H1 (cell line): ENCODE data around the gene ZBED5. TPM values are rescaled to one million over a fixed set of nuclear protein-coding genes. Genes with fewer than 3 reads are reported as not detected.
A peak's percentile ranks its signal among the peaks of the same experiment; 100 is the strongest.

Experiments used
- CTCF ChIA-PET: fragments of 300-600 bp; sonication (Branson Sonifier 250); formaldehyde crosslinking; loops from one replicate; lab custom pipeline; 2021; ENCODE audit not compliant: partially characterized antibody; lab: Charles Lee
- POLR2A ChIA-PET: fragments of 300-600 bp; sonication (Branson Sonifier 250); formaldehyde crosslinking; loops from one replicate; lab custom pipeline; 2021; ENCODE audit warnings: inconsistent platforms; ENCODE audit not compliant: partially characterized antibody; lab: Charles Lee
- DNase-seq, 2 experiments: peaks; one replicate each; pipeline versions ENCODE4 v3.0.0 to v3.0.0-alpha.2; 2010 to 2022; ENCODE audit warnings: low spot score in 2 of 2, low read depth in 1 of 2, mixed read lengths in 1 of 2
- FAIRE-seq: peaks from 2 replicates; lab custom pipeline; 2011; peaks lifted over from hg19 to GRCh38; lab: Jason Lieb, UNC
- H2AFZ ChIP-seq: 2 replicates; pipeline ENCODE4 v1.8.1; 2012; ENCODE audit warnings: low read length, inconsistent platforms
- H2AK5ac ChIP-seq: 2 replicates; pipeline ENCODE4 v1.6.1; 2013; ENCODE audit warnings: low read depth, low read length
- H2BK120ac ChIP-seq: replicated peaks from 2 replicates; pipeline ENCODE3; 2013; ENCODE audit warnings: low read depth, low read length, inconsistent platforms
- H2BK12ac ChIP-seq: 2 replicates; pipeline ENCODE4 v1.6.1; 2013; ENCODE audit warnings: low read depth, low read length
- H2BK15ac ChIP-seq: 2 replicates; pipeline ENCODE4 v1.6.1; 2013; ENCODE audit warnings: low read length
- H2BK20ac ChIP-seq: 2 replicates; pipeline ENCODE4 v1.6.1; 2013; ENCODE audit warnings: low read length
- H2BK5ac ChIP-seq: 2 replicates; pipeline ENCODE4 v1.6.1; 2013; ENCODE audit warnings: low read depth, low read length
- H3K14ac ChIP-seq: 2 replicates; pipeline ENCODE4 v1.6.1; 2013; ENCODE audit warnings: inconsistent platforms; ENCODE audit not compliant: insufficient read length
- H3K18ac ChIP-seq: 2 replicates; pipeline ENCODE4 v1.6.1; 2013; ENCODE audit warnings: low read length; ENCODE audit errors: extremely low read depth
- H3K23ac ChIP-seq: 2 replicates; pipeline ENCODE4 v1.6.1; 2013; ENCODE audit warnings: inconsistent platforms; ENCODE audit not compliant: insufficient read length
- H3K23me2 ChIP-seq: 2 replicates; pipeline ENCODE4 v1.6.1; 2013; ENCODE audit warnings: low read depth, low read length
- H3K27ac ChIP-seq: 2 replicates; pipeline ENCODE4 v1.6.1; 2011; ENCODE audit warnings: low read depth, low read length, inconsistent platforms
- H3K27me3 ChIP-seq, 4 experiments: replicated peaks in 1 of 4; 1 replicate in 1 of 4; 2 replicates in 3 of 4; pipeline versions ENCODE4 v1.6.1 to v1.8.1; 2011 to 2013; ENCODE audit warnings: low read length in 3 of 4, mild to moderate bottlenecking in 3 of 4, inconsistent platforms in 2 of 4, mixed read lengths in 2 of 4, moderate library complexity in 1 of 4; ENCODE audit not compliant: control insufficient read depth in 3 of 4, insufficient read depth in 3 of 4; ENCODE audit errors: extremely low read depth in 1 of 4
- H3K36me3 ChIP-seq, 4 experiments: 2 replicates each; pipeline versions ENCODE4 v1.6.1 to v1.8.1; 2011 to 2013; ENCODE audit warnings: mild to moderate bottlenecking in 4 of 4, low read length in 3 of 4, moderate library complexity in 2 of 4, control low read depth in 1 of 4, inconsistent platforms in 1 of 4; ENCODE audit not compliant: insufficient read depth in 4 of 4, control insufficient read depth in 2 of 4
- H3K4ac ChIP-seq: replicated peaks from 2 replicates; pipeline ENCODE3; 2013; ENCODE audit warnings: low read length, low read depth, mixed read lengths, inconsistent platforms; ENCODE audit not compliant: insufficient read length
- H3K4me1 ChIP-seq, 4 experiments: replicated peaks in 1 of 4; 1 replicate in 1 of 4; 2 replicates in 3 of 4; pipeline versions ENCODE4 v1.6.1 to v1.8.1; 2011 to 2013; ENCODE audit warnings: low read length in 3 of 4, inconsistent platforms in 2 of 4, mixed read lengths in 1 of 4; ENCODE audit not compliant: insufficient read depth in 4 of 4, control insufficient read depth in 3 of 4
- H3K4me2 ChIP-seq, 2 experiments: 2 replicates each; pipeline versions ENCODE4 v1.6.1 to v1.8.1; 2011 to 2013; ENCODE audit warnings: low read depth in 2 of 2, low read length in 2 of 2, control low read depth in 1 of 2, inconsistent platforms in 1 of 2, mild to moderate bottlenecking in 1 of 2; ENCODE audit not compliant: insufficient read depth in 1 of 2
- H3K4me3 ChIP-seq, 4 experiments: fragments of 200-600, 300-600 bp in 1 of 4; sonication (generic), shearing (Covaris generic), sonication (Bioruptor Twin) in 1 of 4; 2 replicates each; pipeline versions ENCODE4 v1.5.1 to v1.8.1; 2011 to 2016; ENCODE audit warnings: low read length in 4 of 4, low read depth in 3 of 4, control low read depth in 2 of 4, inconsistent platforms in 2 of 4, mild to moderate bottlenecking in 2 of 4, mixed read lengths in 1 of 4, moderate library complexity in 1 of 4; ENCODE audit not compliant: insufficient read depth in 2 of 4; ENCODE audit errors: extremely low read depth in 1 of 4
- H3K56ac ChIP-seq: replicated peaks from 2 replicates; pipeline ENCODE3; 2013; ENCODE audit warnings: low read depth, mild to moderate bottlenecking, mixed read lengths, low read length, inconsistent platforms; ENCODE audit not compliant: insufficient read length
- H3K79me1 ChIP-seq: 2 replicates; pipeline ENCODE4 v1.6.1; 2013; ENCODE audit warnings: low read depth, low read length, control low read depth
- H3K79me2 ChIP-seq, 2 experiments: 2 replicates each; pipeline versions ENCODE4 v1.6.1 to v1.8.1; 2012 to 2013; ENCODE audit warnings: low read length in 2 of 2, mild to moderate bottlenecking in 2 of 2, inconsistent platforms in 1 of 2; ENCODE audit not compliant: insufficient read depth in 2 of 2, control insufficient read depth in 1 of 2
- H3K9ac ChIP-seq, 4 experiments: replicated peaks in 1 of 4; 1 replicate in 1 of 4; 2 replicates in 3 of 4; pipeline versions ENCODE4 v1.6.1 to v1.8.1; 2011 to 2013; ENCODE audit warnings: low read depth in 3 of 4, low read length in 3 of 4, control low read depth in 2 of 4, mild to moderate bottlenecking in 2 of 4, moderate library complexity in 2 of 4, inconsistent platforms in 1 of 4; ENCODE audit errors: extremely low read depth in 1 of 4
- H3K9me3 ChIP-seq, 2 experiments: 2 replicates each; pipeline versions ENCODE4 v1.6.1 to v1.8.1; 2012 to 2013; ENCODE audit warnings: mild to moderate bottlenecking in 2 of 2, moderate library complexity in 2 of 2, control low read depth in 1 of 2, inconsistent platforms in 1 of 2, low read depth in 1 of 2, low read length in 1 of 2, mixed read lengths in 1 of 2; ENCODE audit not compliant: insufficient read depth in 2 of 2
- H4K20me1 ChIP-seq, 2 experiments: replicated peaks in 1 of 2; 2 replicates each; pipeline versions ENCODE3 to v1.8.1; 2011 to 2013; ENCODE audit warnings: inconsistent platforms in 2 of 2, low read length in 2 of 2, mild to moderate bottlenecking in 1 of 2; ENCODE audit not compliant: insufficient read depth in 2 of 2, control insufficient read depth in 1 of 2
- H4K5ac ChIP-seq: 2 replicates; pipeline ENCODE4 v1.6.1; 2013; ENCODE audit warnings: low read length, low read depth, mixed read lengths, inconsistent platforms; ENCODE audit not compliant: insufficient read length
- H4K8ac ChIP-seq: 2 replicates; pipeline ENCODE4 v1.8.0; 2013; ENCODE audit warnings: mild to moderate bottlenecking, moderate library complexity, low read length, inconsistent platforms; ENCODE audit not compliant: insufficient read depth; ENCODE audit errors: extremely low read depth
- H4K91ac ChIP-seq: replicated peaks from 2 replicates; pipeline ENCODE3; 2013; ENCODE audit warnings: low read length, mixed read lengths, inconsistent platforms; ENCODE audit not compliant: insufficient read length
- EGR1 ChIP-seq: IDR thresholded peaks from 2 replicates; pipeline ENCODE4 v1.6.1; 2011; ENCODE audit warnings: low read depth, low read length, borderline replicate concordance
- HDAC2 ChIP-seq, 2 experiments: fragments of 300-600 bp in 1 of 2; sonication (generic) in 1 of 2; IDR thresholded peaks; 2 replicates each; pipeline ENCODE4 v1.6.1; 2011 to 2012; ENCODE audit warnings: low read depth in 2 of 2, low read length in 2 of 2, mild to moderate bottlenecking in 2 of 2, moderate library complexity in 2 of 2, borderline replicate concordance in 1 of 2, inconsistent platforms in 1 of 2
- KDM1A ChIP-seq: fragments of 200-600, 300-600 bp; sonication (generic); IDR thresholded peaks from 2 replicates; pipeline ENCODE4 v1.7.1; 2016; ENCODE audit warnings: mild to moderate bottlenecking, low read length, borderline replicate concordance
- KDM5A ChIP-seq: fragments of 200-600 bp; IDR thresholded peaks from 2 replicates; pipeline ENCODE4 v1.7.1; 2012; ENCODE audit warnings: mild to moderate bottlenecking, low read length, inconsistent platforms, mixed read lengths
- POU5F1 ChIP-seq: IDR thresholded peaks from 2 replicates; pipeline ENCODE4 v1.6.1; 2011; ENCODE audit warnings: low read depth, mild to moderate bottlenecking, low read length, moderate library complexity
- RAD21 ChIP-seq, 2 experiments: IDR thresholded peaks in 1 of 2; conservative IDR thresholded peaks in 1 of 2; 2 replicates each; pipeline ENCODE4 v1.6.1; 2011; ENCODE audit warnings: low read depth in 2 of 2, low read length in 2 of 2, improper control_type of control experiment in 1 of 2, inconsistent platforms in 1 of 2, mild to moderate bottlenecking in 1 of 2, moderate library complexity in 1 of 2
- SIX5 ChIP-seq: IDR thresholded peaks from 2 replicates; pipeline ENCODE4 v1.6.1; 2011; ENCODE audit warnings: mild to moderate bottlenecking, low read depth, low read length
- YY1 ChIP-seq: IDR thresholded peaks from 2 replicates; pipeline ENCODE4 v1.6.1; 2011; ENCODE audit warnings: low read depth, mild to moderate bottlenecking, low read length
- ZNF274 ChIP-seq: IDR thresholded peaks from 2 replicates; pipeline ENCODE4 v1.7.0; 2012; ENCODE audit warnings: low read length, borderline replicate concordance; ENCODE audit errors: extremely low read depth
- WGBS, 2 experiments: shearing (Covaris generic) in 1 of 2; methylation state at CpG; one replicate each; pipeline versions ENCODE4 v1.1.6 to v1.1.7; 2013 to 2015; ENCODE audit warnings: low lambda C conversion rate in 2 of 2, mixed read lengths in 2 of 2, inconsistent platforms in 1 of 2, low coverage in 1 of 2, missing lambda C conversion rate in 1 of 2; ENCODE audit not compliant: insufficient replicate concordance in 2 of 2, insufficient coverage in 1 of 2, insufficient read length in 1 of 2; ENCODE audit errors: extremely low coverage in 1 of 2, missing lambda C conversion rate in 1 of 2; 5-methylcytosine and 5-hydroxymethylcytosine counted together
- polyA plus RNA-seq, 7 experiments: library from polyadenylated mRNA; depleted of rRNA in 3 of 7; stranded (reverse) in 5 of 7; unstranded in 2 of 7; fragments of >200 nt in 5 of 7; fragments of 200-250 nt in 2 of 7; gene quantifications; 1 replicate in 5 of 7; 2 replicates in 1 of 7; 4 replicates in 1 of 7; pipeline versions ENCODE4 v1.2.1 to v1.2.3, GENCODE V29; 2011 to 2013; ENCODE audit warnings: missing spikeins in 2 of 7, mixed read lengths in 2 of 7
- total RNA-seq: library from RNA; stranded (reverse); fragmentation: NEBNext Ultra II Directional; extraction: Animal tissue kit (Norgen Biotek cat#: 25700); gene quantifications from 2 replicates; pipeline ENCODE4 v1.2.1, GENCODE V29; 2021

ZBED5 gene
- total and polyA plus RNA-seq, 2 of the 8 experiments (the other 6 are each of a cell fraction or from before 2014, with no cell fraction given): 54.2 to 94.7 TPM

GRCh38 chr11:10900681-10901415 lies 43.0 kb upstream of the ZBED5 start:
- Histone ChIP-seq H3K4me1 (no peaks in the 10 kb centered on the region), H3K4ac (no peak overlapping the region), H3K4me3 (no peak overlapping the region), H2AK5ac (no peak overlapping the region), H2BK20ac (no peak overlapping the region), H2BK5ac (no peak overlapping the region), H2AFZ (no peak overlapping the region), H4K8ac (no peak overlapping the region), H3K79me2 (no peaks in the 10 kb centered on the region), H3K9me3 (no peaks in the 10 kb centered on the region), H3K56ac (no peak overlapping the region), H4K91ac (no peak overlapping the region), H3K4me2 (no peak overlapping the region), H3K18ac (no peak overlapping the region), H3K9ac (no peak overlapping the region), H3K14ac (no peak overlapping the region), H3K79me1 (no peaks in the 10 kb centered on the region), H4K5ac (no peak overlapping the region), H3K23ac (no peak overlapping the region), H3K23me2 (no peaks in the 10 kb centered on the region), H4K20me1 (no peaks in the 10 kb centered on the region), H2BK15ac (0 out of 2 replicates have a peak overlapping the region, but pooled peaks have one; percentile 8), H2BK12ac (no peak overlapping the region), H3K36me3 (no peaks in the 10 kb centered on the region)
- DNase-seq (no peak), FAIRE-seq (no peak)
- ChIA-PET POLR2A (interaction anchor here (0.7 to 1.1 kb wide), 4 partner anchors 10 to 104 kb away, joined by 3 to 4 read pairs (median 3); partner anchors contain the start of gene EIF4G2), CTCF (interaction anchor here (0.8 to 2.6 kb wide), 4 partner anchors 15 to 135 kb away, joined by 3 to 9 read pairs (median 4); no protein-coding TSS in a partner anchor)
- 86% methylated on average over 9 of the region's 9 CpGs; no CpG with 5 or more reads in 1 of the 2 experiments for WGBS, 2 experiments
- TF ChIP-seq SIX5 (no peak), POU5F1 (no peak), YY1 (no peak), EGR1 (no peak), KDM1A (no peak), KDM5A (no peak), RAD21 (IDR thresholded peaks at IDR 0.05 in 1 of 2, conservative IDR thresholded peaks at IDR 0.05 in 1 of 2; ENCODE audit: low read depth in 2 of 2, low read length in 2 of 2) (no peak), ZNF274 (no peak), HDAC2 (IDR thresholded peaks at IDR 0.05; ENCODE audit: borderline replicate concordance in 1 of 2, low read depth in 2 of 2, low read length in 2 of 2) (no peak)
- TF ChIP-seq, all 59 proteins: peak for 0
- Histone ChIP-seq H3K27me3 (no peaks in the 10 kb centered on the region), H2BK120ac (no peak overlapping the region), H3K27ac (no peak overlapping the region)
